Spleen (tissue), 11 donors: ENCODE data around the gene SLC22A3. TPM values are rescaled to one million over a fixed set of nuclear protein-coding genes. Genes with fewer than 3 reads are reported as not detected.

Source experiments
- DNase-seq: peaks from one replicate; pipeline ENCODE4 v3.0.0-alpha.2; 2020
- H3K27ac ChIP-seq, 8 donors: fragments of 200-600 bp; sonication (generic) in 7 of 8; 1 replicate in 4 of 8; 2 replicates in 4 of 8; pipeline versions ENCODE4 v1.5.0 to v1.8.0; 2016 to 2021; ENCODE audit warnings: inconsistent platforms in 4 of 8, mild to moderate bottlenecking in 4 of 8, moderate library complexity in 1 of 8
- H3K27me3 ChIP-seq, 7 donors: fragments of 200-600 bp; sonication (generic) in 6 of 7; replicated peaks in 1 of 7; 1 replicate in 4 of 7; 2 replicates in 3 of 7; pipeline versions ENCODE4 v1.5.0 to v1.8.0; 2016 to 2021; ENCODE audit warnings: inconsistent platforms in 3 of 7, mild to moderate bottlenecking in 1 of 7
- H3K36me3 ChIP-seq, 6 donors: fragments of 200-600 bp; sonication (generic) in 5 of 6; 1 replicate in 4 of 6; 2 replicates in 2 of 6; pipeline versions ENCODE4 v1.5.0 to v1.8.0; 2016 to 2021; ENCODE audit warnings: inconsistent platforms in 2 of 6
- H3K4me1 ChIP-seq, 6 donors: fragments of 200-600 bp; sonication (generic) in 5 of 6; 1 replicate in 3 of 6; 2 replicates in 3 of 6; pipeline versions ENCODE4 v1.5.0 to v1.8.0; 2016 to 2021; ENCODE audit warnings: inconsistent platforms in 3 of 6
- H3K4me3 ChIP-seq, 8 donors: fragments of 200-600 bp; sonication (generic) in 7 of 8; 1 replicate in 4 of 8; 2 replicates in 4 of 8; pipeline versions ENCODE4 v1.5.0 to v1.8.0; 2016 to 2021; ENCODE audit warnings: inconsistent platforms in 4 of 8, mild to moderate bottlenecking in 4 of 8, moderate library complexity in 2 of 8
- H3K9me3 ChIP-seq, 8 donors: fragments of 200-600 bp; sonication (generic) in 7 of 8; 1 replicate in 4 of 8; 2 replicates in 4 of 8; pipeline versions ENCODE4 v1.5.0 to v1.8.0; 2016 to 2021; ENCODE audit warnings: inconsistent platforms in 4 of 8
- CTCF ChIP-seq, 11 experiments: fragments of 200-600 bp in 7 of 11; fragments of 450-650 bp in 4 of 11; sonication (generic) in 4 of 11; IDR thresholded peaks in 8 of 11; conservative IDR thresholded peaks in 3 of 11; 1 replicate in 7 of 11; 2 replicates in 4 of 11; pipeline versions ENCODE4 v1.4.0 to v1.8.0; 2016 to 2021; ENCODE audit warnings: antibody characterized with exemption in 11 of 11, inconsistent platforms in 4 of 11, mild to moderate bottlenecking in 1 of 11
- POLR2A ChIP-seq, 3 donors: fragments of 450-650 bp; IDR thresholded peaks; one replicate each; pipeline ENCODE4 v1.5.1; 2017; ENCODE audit warnings: antibody characterized with exemption in 3 of 3, mild to moderate bottlenecking in 1 of 3
- POLR2AphosphoS5 ChIP-seq, 3 donors: sonication (generic); formaldehyde crosslinking; IDR thresholded peaks; one replicate each; pipeline ENCODE4 v1.5.1; 2017; ENCODE audit warnings: antibody characterized with exemption in 3 of 3
- WGBS, 5 donors: extraction: QIAGEN DNeasy Blood & Tissue Kit in 3 of 5; methylation state at CpG; one replicate each; pipeline versions ENCODE4 v1.1.5 to v1.1.7; 2013 to 2018; 5-methylcytosine and 5-hydroxymethylcytosine counted together
- intact Hi-C: fragments of 100-400 bp; cut with DNase I; formaldehyde crosslinking; loops from one replicate; pipeline ENCODE4 v1.15.0; 2023; ENCODE audit warnings: low total_unique reads
- polyA plus RNA-seq, 3 donors: library from polyadenylated mRNA; stranded (reverse); fragments of 200-250 nt; gene quantifications; one replicate each; pipeline ENCODE4 v1.2.1, GENCODE V29; 2013
- total RNA-seq, 7 donors: library from RNA; depleted of rRNA in 3 of 7; stranded (reverse); fragments of >200 nt in 3 of 7; fragmentation: NEBNext Ultra II Directional in 4 of 7; extraction: Animal tissue kit (Norgen Biotek cat#: 25700) in 4 of 7; gene quantifications; one replicate each; pipeline versions ENCODE4 v1.1.0 to v1.2.1, GENCODE V29; 2016 to 2021
- donor health status: healthy with polysubstance abuse.
- donor health status: DM: no; HTN: no; CAD: no; lungs with moderate emphysema.
- donor health status: DM: no; HTN: no; CAD: no.
- donor health status: Bipolar disorder and iron deficiency.
- donor health status: healthy.
- donor health status: DM: no; HTN: no; CAD: no.
- donor health status: DM: yes; HTN: yes; CAD: no.

The SLC22A3 gene
- total and polyA plus RNA-seq, 10 donors, result 0.70 to 2.2 (median 1.7) TPM

- WGBS, 5 donors, result 88 to 93% (median 91%) methylated on average over 11 of the region's 11 CpGs
- no peak for TF ChIP-seq POLR2A (IDR thresholded peaks at IDR 0.05)
- TF ChIP-seq CTCF (IDR thresholded peaks at IDR 0.05 in 8 of 11, conservative IDR thresholded peaks at IDR 0.05 in 3 of 11), result no peak
- no peak for TF ChIP-seq POLR2AphosphoS5 (IDR thresholded peaks at IDR 0.05)
- no peak overlapping the region for H3K4me3 ChIP-seq
- H3K4me1 ChIP-seq, result no peaks in the 10 kb centered on the region
- intact Hi-C loops, result no loop called here
- no peaks in the 10 kb centered on the region for H3K9me3 ChIP-seq
- no peaks in the 10 kb centered on the region for H3K27me3 ChIP-seq
- no peak for DNase-seq
- H3K27ac ChIP-seq, result no peak overlapping the region
- peaks cover 0 to 33% (median 15%) of the 10 kb centered on the region in 6 donors for H3K36me3 ChIP-seq
These were observed 138.9 kb downstream of the SLC22A3 start for GRCh38 chr6:160487116-160487515.

- intact Hi-C loops, result no loop called here
- Histone ChIP-seq H3K9me3 (no peaks in the 10 kb centered on the region), H3K36me3 (peaks cover 0 to 24% (median 5%) of the 10 kb centered on the region in 6 donors), H3K4me3 (no peak overlapping the region), H3K27ac (no peak overlapping the region), H3K4me1 (no peaks in the 10 kb centered on the region), H3K27me3 (no peaks in the 10 kb centered on the region)
- TF ChIP-seq POLR2AphosphoS5 (IDR thresholded peaks at IDR 0.05), result no peak
- TF ChIP-seq CTCF (IDR thresholded peaks at IDR 0.05 in 8 of 11, conservative IDR thresholded peaks at IDR 0.05 in 3 of 11), result no peak
- 86 to 97% (median 91%) methylated on average over 1 of the region's 1 CpG for WGBS, 5 donors
- no peak for DNase-seq
These were observed 140.9 kb downstream of the SLC22A3 start for GRCh38 chr6:160489091-160489490.

GRCh38 chr6:160494576-160494975, 146.4 kb downstream of the SLC22A3 start:
- no peak for TF ChIP-seq CTCF (IDR thresholded peaks at IDR 0.05 in 8 of 11, conservative IDR thresholded peaks at IDR 0.05 in 3 of 11)
- no peak for TF ChIP-seq POLR2AphosphoS5 (IDR thresholded peaks at IDR 0.05)
- no peak for TF ChIP-seq POLR2A (IDR thresholded peaks at IDR 0.05)
- 84 to 97% (median 90%) methylated on average over 3 of the region's 3 CpGs for WGBS, 5 donors
- Histone ChIP-seq H3K27ac (no peak overlapping the region), H3K36me3 (peaks cover 0 to 18% (median 5%) of the 10 kb centered on the region in 6 donors), H3K9me3 (no peaks in the 10 kb centered on the region), H3K4me1 (no peaks in the 10 kb centered on the region), H3K27me3 (no peaks in the 10 kb centered on the region), H3K4me3 (no peak overlapping the region)
- no peak for DNase-seq
- intact Hi-C loops, result no loop called here

GRCh38 chr6:160500639-160501038, 152.5 kb downstream of the SLC22A3 start:
- H3K36me3 ChIP-seq, result peaks cover 0 to 16% (median 0%) of the 10 kb centered on the region in 6 donors
- TF ChIP-seq POLR2A (IDR thresholded peaks at IDR 0.05) (no peak), CTCF (IDR thresholded peaks at IDR 0.05 in 8 of 11, conservative IDR thresholded peaks at IDR 0.05 in 3 of 11) (no peak), POLR2AphosphoS5 (IDR thresholded peaks at IDR 0.05) (no peak)
- WGBS, 5 donors, result 82 to 90% (median 86%) methylated on average over 4 of the region's 4 CpGs
- intact Hi-C loops, result no loop called here
- no peak overlapping the region for H3K4me3 ChIP-seq
- DNase-seq, result no peak
- no peak overlapping the region for H3K27ac ChIP-seq
- H3K27me3 ChIP-seq, result no peaks in the 10 kb centered on the region
- peaks cover 0 to 24% (median 13%) of the 10 kb centered on the region in 8 donors for H3K9me3 ChIP-seq
- no peaks in the 10 kb centered on the region for H3K4me1 ChIP-seq

Other genes starting within 250 kb of the SLC22A3 start
- 1 to 10 TPM; 2.4 to 6.1 (median 4.6) TPM for gene SLC22A1, start 226.6 kb upstream of the SLC22A3 start, total RNA-seq
- 1 to 10 TPM in 2 of 3 donors, under 1 TPM in 1; 0.23 to 2.8 (median 1.3) TPM for gene SLC22A1, start 226.6 kb upstream of the SLC22A3 start, polyA plus RNA-seq
- not detected for gene SLC22A2, start 89.6 kb upstream of the SLC22A3 start, total RNA-seq
- gene SLC22A2, start 89.6 kb upstream of the SLC22A3 start, polyA plus RNA-seq, result not detected